HG03439 (cell line): ENCODE data around the gene CAVIN2.

Experiments used
- ATAC-seq: cut with Tn5 transposase; IDR thresholded peaks from one replicate; pipeline ENCODE4 v1.9.1; 2021; ENCODE audit warnings: mild to moderate bottlenecking, moderate library complexity; ENCODE audit not compliant: unreplicated experiment

Gene CAVIN2, protein sequence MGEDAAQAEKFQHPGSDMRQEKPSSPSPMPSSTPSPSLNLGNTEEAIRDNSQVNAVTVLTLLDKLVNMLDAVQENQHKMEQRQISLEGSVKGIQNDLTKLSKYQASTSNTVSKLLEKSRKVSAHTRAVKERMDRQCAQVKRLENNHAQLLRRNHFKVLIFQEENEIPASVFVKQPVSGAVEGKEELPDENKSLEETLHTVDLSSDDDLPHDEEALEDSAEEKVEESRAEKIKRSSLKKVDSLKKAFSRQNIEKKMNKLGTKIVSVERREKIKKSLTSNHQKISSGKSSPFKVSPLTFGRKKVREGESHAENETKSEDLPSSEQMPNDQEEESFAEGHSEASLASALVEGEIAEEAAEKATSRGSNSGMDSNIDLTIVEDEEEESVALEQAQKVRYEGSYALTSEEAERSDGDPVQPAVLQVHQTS

GRCh38 chr2:191846515-191847476, at the start of gene CAVIN2:
CAVIN2 (minus strand) TSS chr2:191847088; CDS start chr2:191846925, 163 bp downstream.
- no peak for ATAC-seq

DNA sequence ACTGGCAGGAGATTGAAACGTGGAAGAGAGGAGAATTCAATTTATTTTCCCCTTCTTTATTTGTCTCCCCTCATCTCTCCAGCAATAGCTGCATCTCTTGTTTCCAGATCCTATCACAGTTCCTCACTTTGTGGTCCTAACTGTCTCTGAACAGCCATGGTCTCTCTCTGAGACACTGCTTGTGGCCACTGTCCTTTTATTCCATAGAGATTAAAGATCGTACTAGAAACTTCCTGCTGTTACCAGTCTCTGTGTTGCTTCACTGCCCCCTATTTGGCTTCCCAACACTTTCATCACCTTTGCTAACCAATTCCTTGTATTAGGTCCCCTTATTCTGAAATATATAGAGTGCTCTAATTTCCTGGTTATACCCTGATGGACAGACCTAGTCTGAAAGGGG, 48.9 kb upstream of the CAVIN2 start:
- no peak for ATAC-seq

DNA sequence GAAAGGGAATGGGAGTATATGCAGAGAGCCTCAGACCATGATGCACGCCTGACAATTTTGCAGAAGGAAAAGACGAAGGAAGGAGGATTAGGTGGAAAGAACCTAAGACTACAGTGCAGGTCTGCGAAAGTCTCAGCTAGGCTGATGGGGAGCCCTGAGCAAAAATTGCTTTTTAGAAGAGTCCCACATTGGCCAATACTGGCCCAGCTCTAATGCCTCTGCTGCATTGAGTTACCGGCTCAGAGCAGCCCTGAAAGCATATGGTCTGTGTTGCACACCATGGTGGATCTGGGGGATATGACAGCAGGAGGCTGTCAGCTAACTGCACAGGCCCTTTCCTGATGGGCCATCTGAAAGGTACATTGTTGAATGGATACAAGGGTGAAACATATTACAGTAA, 48.3 kb upstream of the CAVIN2 start:
- ATAC-seq, result no peak

DNA sequence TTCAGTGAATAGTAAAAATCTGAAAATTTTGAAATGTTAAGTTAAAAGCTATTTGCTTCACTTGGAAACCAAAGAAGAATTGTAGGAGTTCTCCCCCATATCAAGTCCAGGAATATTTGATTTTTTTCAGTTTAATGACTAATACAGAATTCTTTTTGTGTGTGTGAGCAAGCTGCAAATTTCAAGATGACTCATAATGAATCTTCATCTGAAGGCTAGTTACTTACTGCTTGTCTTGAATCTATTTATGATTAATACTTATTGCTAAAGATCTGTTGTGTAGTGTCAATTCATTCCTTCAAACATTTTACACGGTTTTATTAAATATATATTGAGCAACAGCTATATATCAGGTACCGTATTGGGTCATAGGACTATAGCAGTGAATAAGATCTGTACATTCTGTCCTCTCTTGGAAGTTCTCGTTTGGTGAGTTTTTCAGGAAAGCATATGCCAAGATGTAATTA, 47.8 kb upstream of the CAVIN2 start:
- no peak for ATAC-seq

DNA sequence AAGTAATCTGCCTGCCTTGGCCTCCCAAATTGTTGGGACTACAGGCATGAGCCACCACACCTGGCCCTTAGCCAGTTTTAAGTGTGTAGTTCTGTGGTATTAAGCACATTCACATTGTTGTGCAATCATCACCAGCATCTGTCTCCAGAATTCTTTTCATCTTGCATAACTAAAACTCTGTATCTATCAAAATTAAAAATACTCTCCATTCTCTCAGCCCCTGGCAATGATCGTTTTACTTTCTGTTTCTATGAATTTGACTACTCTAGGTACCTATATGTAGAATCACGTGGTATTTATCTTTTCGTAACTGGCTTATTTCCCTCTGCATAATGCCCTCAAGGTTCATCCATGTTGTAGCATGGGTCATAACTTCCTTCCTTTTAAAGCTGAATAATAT, 45.5 kb upstream of the CAVIN2 start:
- ATAC-seq, result no peak

DNA sequence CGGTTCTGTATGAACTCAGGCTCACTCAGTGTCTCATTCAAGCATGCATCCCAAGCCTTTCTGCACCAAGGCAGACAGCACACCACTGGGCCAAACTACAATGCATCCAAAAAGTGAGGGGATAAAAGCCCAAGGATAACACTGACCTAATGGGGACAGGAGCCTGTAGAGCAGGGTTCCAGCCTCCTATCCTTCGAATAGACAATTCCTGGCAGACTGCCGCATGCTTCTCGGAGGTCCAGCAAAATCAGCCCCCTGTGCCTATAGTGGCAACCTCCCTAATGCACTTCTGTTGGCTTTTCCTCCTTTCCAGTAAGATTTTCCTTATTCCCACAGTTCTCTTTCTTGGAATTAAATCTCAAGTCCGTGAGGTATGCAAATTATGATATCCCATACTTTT, 44.8 kb upstream of the CAVIN2 start:
- ATAC-seq, result no peak

DNA sequence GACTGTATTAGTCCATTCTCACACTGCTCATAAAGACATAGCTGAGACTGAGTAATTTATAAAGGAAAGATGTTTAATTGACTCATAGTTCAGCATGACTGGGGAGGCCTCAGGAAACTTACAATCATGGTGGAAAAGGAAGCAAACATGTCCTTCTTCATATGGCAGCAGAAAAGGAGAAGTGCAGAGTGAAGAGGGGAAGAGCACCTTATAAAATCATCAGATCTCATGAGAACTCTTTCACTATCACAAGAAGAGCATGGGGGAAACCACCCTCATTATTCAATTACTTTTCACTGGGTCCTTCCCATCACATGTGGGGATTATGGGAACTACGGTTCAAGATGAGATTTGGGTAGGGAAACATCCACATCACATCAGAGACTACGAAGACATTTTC, 43.0 kb upstream of the CAVIN2 start:
- ATAC-seq, result no peak

- no peak for ATAC-seq
Measured at GRCh38 chr2:191888400-191889166, 41.7 kb upstream of the CAVIN2 start.

- no peak for ATAC-seq
Measured at GRCh38 chr2:191885650-191886049, 38.8 kb upstream of the CAVIN2 start.

- ATAC-seq, result no peak
Measured at GRCh38 chr2:191885098-191885497, 38.2 kb upstream of the CAVIN2 start.

GRCh38 chr2:191881982-191882816, 35.3 kb upstream of the CAVIN2 start:
- ATAC-seq, result no peak

- no peak for ATAC-seq
Measured at GRCh38 chr2:191878548-191879279, 31.8 kb upstream of the CAVIN2 start.

- no peak for ATAC-seq
Measured at GRCh38 chr2:191877875-191878274, 31.0 kb upstream of the CAVIN2 start.

DNA sequence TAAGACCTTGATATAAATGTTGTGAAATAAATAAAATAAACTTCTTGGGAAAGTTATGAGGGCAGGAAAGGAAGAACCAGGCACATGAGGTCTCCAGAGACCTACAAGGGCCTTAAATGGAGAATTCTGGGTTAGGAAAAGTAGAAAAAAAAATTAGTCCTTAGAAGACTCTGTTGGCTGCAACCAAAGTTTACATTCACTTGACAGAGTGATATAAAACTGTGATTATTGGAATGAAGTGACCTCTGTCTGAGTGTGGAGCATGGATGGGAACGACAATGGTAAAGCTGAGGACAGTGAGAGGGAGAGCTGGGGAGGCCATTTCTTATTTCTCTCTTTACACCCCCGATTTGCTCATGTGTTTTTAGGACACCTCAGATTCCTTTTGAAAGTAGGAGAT, 29.0 kb upstream of the CAVIN2 start:
- no peak for ATAC-seq

DNA sequence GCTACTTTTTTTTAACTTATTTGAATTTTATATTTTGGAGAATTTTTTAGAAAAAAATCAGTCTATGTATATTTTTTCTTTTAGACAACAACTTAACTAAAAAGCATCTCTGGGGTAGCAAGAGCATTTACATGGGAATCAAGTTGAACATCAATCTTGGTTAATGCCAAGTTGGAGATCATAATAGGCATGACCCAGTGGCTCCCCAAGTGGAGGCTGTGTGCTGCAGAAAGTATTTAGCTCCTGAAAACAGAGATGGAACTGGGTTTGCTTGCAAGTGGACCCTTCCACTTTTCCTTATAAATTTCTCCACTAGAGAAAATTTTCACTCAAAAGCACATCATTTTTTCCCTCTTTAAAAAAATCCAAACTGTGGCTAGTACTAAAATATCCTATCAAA, 23.9 kb upstream of the CAVIN2 start:
- no peak for ATAC-seq

GRCh38 chr2:191869781-191870180, 22.9 kb upstream of the CAVIN2 start:
- ATAC-seq, result no peak

DNA sequence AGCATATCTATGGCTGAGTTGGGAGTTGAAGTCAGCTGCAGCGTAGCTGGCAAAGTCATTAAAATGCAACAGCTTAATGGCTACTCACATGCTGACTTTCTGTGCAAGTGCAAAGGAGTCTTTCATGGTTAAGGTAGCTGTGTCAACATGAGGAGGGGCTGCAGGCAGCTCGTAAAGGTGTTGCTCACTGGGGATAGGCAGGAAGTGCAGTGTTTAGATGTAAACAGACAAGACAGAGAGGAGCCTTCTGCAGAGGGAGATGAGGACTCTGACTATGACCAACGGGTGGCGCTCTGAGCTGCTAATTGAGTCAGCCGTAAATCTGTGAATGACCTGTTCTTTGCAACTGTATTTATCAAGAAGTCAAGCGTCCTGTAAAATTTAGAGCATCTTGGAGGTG, 22.3 kb upstream of the CAVIN2 start:
- no peak for ATAC-seq

- ATAC-seq, result no peak
Measured at GRCh38 chr2:191867507-191867847, 20.6 kb upstream of the CAVIN2 start.

DNA sequence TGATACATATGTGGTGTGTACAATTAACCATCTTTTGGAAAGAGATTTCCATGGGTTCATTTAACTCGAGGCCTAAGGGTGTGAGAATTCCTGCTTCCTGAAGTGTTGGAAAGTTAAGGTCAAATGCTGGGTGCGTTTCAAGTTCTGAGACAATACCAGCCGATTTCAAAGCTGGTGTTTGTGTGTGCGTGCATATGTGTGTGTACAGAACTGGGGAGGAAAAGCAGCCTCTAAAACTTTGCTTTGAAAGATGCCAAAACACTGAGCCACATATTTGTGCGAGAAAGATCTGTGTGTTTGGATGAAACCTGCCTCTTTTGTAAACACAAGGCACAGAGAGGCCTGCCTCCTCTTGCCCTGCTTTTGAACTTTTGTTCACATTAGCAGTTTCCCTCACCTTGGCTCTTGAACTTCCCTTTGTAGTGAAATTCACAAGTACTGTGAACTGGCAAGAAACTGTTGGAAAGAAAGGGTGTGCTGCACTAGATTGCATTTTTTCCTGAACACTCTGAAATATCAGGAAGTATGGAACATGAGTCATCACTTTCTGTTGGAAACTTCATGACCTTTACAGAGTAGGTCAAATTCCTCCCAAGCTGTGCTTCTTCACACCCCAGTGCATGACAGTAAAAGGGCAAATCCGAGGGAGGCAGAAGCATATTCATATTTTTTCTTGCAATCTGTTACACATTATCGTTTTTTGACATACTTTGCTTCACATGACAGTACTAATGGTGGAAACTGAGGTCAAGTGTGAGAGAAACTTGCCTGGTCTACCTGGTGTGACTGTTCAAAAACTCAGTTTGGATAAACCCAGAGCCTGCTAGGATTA, 20.0 kb upstream of the CAVIN2 start:
- ATAC-seq, result no peak
